H54 (cell line): ENCODE results near the gene CRISP1.

Experiments used
- DNase-seq: peaks from one replicate; pipeline ENCODE4 v3.0.0; 2011; ENCODE audit warnings: low spot score, mixed read lengths; ENCODE audit not compliant: insufficient read length
- FAIRE-seq: peaks from 3 replicates; lab custom pipeline; 2011; peaks lifted over from hg19 to GRCh38; lab: Jason Lieb, UNC
- POLR2A ChIP-seq: IDR thresholded peaks from 2 replicates; pipeline ENCODE4 v1.6.1; 2011; ENCODE audit warnings: low read depth, mild to moderate bottlenecking, low read length

CRISP1 gene

GRCh38 chr6:49856282-49856681, 10.1 kb downstream of the CRISP1 start:
- FAIRE-seq (no peak), DNase-seq (no peak)
- no peak for TF ChIP-seq POLR2A

GRCh38 chr6:49855221-49855620, 11.1 kb downstream of the CRISP1 start:
- no peak for TF ChIP-seq POLR2A
- no peak for DNase-seq
- no peak for FAIRE-seq

GRCh38 chr6:49852975-49853374, 13.4 kb downstream of the CRISP1 start:
- DNase-seq, result no peak
- TF ChIP-seq POLR2A, result no peak
- FAIRE-seq, result no peak

- FAIRE-seq (peak; percentile 91), DNase-seq (no peak)
- no peak for TF ChIP-seq POLR2A
Measured at GRCh38 chr6:49849213-49849907, 17.0 kb downstream of the CRISP1 start.

DNA sequence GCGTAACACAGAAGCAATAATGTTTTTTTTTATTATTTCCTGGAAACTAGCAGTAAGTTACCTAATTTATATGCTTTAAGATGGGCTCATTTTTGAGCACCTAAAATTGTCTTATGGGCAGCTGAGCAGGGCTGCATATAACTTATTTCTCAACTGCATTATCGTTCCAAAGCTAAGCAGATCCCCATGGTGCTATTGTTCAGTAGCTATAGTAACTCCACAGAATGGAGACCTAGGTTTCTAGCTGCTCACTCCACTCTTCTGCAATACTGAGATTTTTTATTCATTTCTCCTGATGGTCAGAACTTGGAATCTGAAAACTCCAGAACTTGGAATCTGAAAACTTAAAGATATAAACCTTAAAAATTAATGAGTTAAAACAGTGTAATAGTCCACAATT, 18.7 kb downstream of the CRISP1 start:
- no peak for DNase-seq
- no peak for TF ChIP-seq POLR2A
- FAIRE-seq, result no peak

DNA sequence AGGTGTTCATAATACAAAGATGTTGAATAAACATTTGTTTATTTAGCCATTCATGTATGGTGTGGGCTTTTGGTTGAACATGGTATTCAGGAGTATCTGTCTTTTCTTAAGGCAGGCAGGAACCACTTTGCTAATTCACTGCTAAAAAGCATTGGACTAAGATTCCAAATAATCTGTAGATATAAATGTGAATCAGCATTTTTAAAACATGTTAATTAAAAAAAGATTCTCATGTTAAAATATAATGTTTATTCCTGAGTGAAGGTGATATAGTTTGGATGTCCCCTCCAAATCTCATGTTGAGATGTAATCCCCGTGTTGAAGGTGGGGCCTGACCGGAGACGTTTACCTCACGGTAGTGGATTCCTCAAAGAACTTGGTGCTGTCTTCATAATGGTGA, 19.3 kb downstream of the CRISP1 start:
- no peak for TF ChIP-seq POLR2A
- no peak for DNase-seq
- FAIRE-seq, result no peak

DNA sequence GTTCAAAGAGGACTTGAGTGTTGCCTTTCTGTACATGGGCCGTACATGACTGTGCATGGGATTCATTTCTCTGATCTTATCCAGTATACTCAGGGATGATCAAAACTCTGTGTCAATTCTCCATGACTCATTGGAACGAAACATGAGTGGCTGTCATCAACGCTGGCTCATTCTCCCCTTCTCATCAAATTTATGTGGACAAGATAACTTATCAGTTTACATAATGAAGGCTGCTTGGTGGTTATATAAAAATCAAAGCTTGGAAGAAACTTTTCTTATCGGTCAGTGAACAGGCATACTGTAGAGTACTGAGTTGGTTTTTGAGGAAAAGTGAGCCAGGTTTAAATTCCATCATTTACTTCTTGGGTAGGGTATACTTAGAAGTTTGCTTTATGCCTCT, 24.9 kb downstream of the CRISP1 start:
- DNase-seq (no peak), FAIRE-seq (no peak)
- TF ChIP-seq POLR2A, result no peak

GRCh38 chr6:49839957-49840356, 26.4 kb downstream of the CRISP1 start:
- no peak for FAIRE-seq
- TF ChIP-seq POLR2A, result no peak
- DNase-seq, result no peak

DNA sequence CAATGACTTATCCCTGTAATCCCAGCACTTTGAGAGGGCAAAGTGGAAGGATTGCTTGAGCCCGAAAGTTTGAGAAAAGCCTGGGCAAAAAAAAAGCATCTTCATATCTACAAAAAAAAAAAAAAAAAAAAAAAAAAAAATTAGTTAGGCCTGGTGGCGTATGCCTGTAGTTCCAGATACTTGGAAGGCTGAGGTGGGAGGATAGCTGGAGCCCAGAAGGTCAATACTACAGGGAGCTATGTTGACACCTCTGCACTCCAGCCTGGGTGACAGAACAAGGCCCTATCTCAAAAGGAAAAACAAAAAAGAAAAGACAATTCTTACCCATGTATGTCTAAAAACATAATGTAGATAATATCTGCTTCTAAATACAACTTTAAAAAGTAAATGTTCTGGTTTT, 27.2 kb downstream of the CRISP1 start:
- FAIRE-seq (no peak), DNase-seq (no peak)
- no peak for TF ChIP-seq POLR2A

GRCh38 chr6:49835140-49835539, 31.2 kb downstream of the CRISP1 start:
- FAIRE-seq, result no peak
- no peak for TF ChIP-seq POLR2A

DNA sequence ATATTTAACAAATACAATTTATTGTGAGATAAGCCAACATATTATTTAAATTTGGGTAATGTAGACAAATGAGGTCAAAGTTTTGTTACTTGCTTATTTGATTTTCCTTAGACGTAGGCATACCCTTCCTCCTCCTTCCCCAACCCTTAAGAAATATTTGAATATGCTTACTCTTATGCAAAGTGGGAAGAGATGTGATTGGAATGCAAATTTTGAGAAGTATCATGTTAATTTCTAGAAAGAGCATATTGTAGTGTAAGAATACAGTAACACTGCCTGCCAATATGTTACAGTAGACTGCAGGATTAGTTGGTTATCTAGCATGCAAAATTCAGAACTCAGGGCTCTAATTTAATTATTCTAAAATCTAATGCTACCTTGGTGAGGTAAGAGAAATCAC, 32.9 kb downstream of the CRISP1 start:
- TF ChIP-seq POLR2A, result no peak
- DNase-seq (no peak), FAIRE-seq (no peak)

More at GRCh38 chr6:49835140-49835539, 31.2 kb downstream of the CRISP1 start:
- no peak for DNase-seq

GRCh38 chr6:49826743-49827406, 39.5 kb downstream of the CRISP1 start:
- no peak for FAIRE-seq
- TF ChIP-seq POLR2A, result no peak
- no peak for DNase-seq

DNA sequence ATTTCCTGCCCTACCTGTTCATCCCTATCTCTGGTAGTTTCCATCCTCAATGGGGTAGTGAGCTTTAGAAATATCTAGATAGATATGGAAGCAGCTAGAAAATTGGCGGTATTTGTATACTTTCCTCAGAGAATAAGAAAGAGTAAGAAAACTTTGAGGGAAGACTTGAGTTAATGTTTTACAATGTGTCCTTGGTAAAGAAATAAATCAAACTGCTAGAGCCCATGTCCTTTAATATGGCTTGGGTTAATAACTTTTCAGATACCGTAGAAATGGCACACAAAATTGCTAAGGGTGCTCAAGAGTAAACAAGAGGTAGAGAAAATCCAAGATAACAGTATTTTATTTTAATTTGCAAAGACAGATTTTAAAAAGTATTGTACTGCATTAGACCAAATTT, 51.2 kb downstream of the CRISP1 start:
- FAIRE-seq, result no peak
- TF ChIP-seq POLR2A, result no peak
- no peak for DNase-seq

- TF ChIP-seq POLR2A, result no peak
- DNase-seq, result no peak
- no peak for FAIRE-seq
Measured at GRCh38 chr6:49813248-49813647, 53.1 kb downstream of the CRISP1 start.

DNA sequence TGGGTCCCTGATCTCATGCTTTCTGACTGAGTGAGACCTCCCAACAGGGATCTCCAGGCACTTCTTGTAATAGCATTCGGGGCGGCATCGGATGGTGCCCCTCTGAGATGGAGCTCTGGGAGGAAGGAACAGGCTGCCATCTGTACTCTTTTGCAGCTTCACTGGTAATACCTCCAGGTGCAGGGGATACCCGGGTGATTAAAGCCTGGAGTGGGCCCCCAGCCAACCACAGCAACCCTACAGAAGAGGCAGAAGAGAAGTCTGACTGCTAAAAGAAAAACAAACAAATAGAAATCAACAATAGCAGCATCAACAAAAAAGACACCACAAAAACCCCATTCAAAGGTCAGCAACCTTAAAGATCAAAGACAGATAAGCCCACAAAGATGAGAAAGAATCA, 60.2 kb downstream of the CRISP1 start:
- TF ChIP-seq POLR2A, result no peak
- DNase-seq (no peak), FAIRE-seq (no peak)

DNA sequence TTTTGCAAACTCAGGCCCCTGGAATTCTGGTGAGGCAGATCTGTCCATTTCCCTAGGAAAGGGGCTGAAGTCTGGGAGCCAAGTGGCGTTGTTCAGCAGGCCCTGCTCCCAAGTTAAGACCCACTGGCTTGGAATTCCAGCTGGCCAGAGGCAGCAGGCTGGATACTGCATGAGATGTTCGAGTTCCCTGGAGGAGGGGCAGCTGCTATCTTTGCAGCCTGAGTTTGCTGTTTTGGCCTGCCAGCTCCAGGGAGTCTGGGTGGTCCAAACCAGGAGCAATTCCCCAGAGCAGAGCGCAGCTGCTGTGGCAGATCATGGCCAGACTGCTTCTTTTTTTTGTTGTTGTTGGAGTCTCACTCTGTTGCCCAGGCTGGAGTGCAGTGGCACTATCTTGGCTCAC, 61.1 kb downstream of the CRISP1 start:
- TF ChIP-seq POLR2A, result no peak
- DNase-seq (no peak), FAIRE-seq (no peak)
